Hypothalamus (tissue), 51 donors: ENCODE data around the gene C1orf167.

Experiments
- DNase-seq, 51 donors: peaks; one replicate each; lab custom pipeline; 2025; lab: John Stamatoyannopoulos, UW

C1orf167 gene

DNA sequence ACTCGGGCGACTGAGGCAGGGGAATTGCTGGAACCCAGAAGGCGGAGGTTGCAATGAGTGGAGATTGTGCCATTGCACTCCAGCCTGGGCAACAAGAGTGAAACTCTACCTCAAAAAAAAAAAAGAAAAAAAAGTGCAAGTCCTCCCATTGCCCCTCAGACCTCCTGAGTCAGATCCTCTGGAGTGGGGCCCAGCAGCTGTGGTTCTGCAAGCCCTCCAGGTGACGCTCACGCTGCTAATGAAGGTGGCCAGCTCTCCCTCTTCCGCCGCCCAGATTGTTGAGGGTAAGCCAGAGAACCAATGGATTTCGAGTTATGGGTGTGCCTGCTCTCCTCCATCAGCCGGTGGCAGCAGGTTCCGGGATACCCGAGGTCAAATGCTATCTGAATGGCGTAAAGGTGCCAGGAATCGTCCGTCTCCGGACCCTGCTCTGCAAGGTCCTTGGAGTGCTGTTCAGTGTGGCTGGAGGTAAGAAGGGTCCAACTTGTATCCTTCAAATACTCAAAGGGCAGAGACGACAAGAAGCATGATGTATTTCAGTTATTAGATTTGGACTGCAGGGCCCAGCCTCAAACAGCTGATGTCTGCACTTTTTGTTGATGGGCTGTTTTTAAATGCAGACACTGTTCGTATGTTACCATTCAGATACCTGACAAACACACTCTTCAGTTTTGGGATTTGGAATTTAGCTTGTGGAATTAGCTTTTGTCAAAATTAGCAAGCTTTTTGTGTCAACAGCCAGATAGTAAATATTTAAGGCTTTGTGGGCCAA lies 61.6 kb downstream of the C1orf167 start:
- no peak for DNase-seq

GRCh38 chr1:11825131-11825530 lies 63.1 kb downstream of the C1orf167 start:
- DNase-seq, result no peak

GRCh38 chr1:11826946-11827345 lies 65.0 kb downstream of the C1orf167 start:
- DNase-seq, result no peak

DNA sequence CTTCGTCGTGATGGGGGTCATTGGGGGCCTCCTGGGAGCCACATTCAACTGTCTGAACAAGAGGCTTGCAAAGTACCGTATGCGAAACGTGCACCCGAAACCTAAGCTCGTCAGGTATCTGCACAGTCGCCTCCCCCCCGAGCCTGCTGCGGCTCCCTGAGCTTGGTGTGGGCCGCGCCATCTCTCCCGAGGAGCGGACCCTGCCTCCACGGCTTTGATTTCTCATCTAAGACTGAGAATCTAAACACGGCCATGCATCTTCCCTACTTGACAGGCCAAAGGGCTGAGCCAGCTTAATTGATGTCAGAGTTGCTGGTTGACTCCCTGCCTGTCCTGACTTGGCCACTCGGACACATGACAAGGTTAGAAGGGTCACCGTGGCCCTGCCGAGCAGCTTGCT lies 66.5 kb downstream of the C1orf167 start:
- DNase-seq, result no peak

DNA sequence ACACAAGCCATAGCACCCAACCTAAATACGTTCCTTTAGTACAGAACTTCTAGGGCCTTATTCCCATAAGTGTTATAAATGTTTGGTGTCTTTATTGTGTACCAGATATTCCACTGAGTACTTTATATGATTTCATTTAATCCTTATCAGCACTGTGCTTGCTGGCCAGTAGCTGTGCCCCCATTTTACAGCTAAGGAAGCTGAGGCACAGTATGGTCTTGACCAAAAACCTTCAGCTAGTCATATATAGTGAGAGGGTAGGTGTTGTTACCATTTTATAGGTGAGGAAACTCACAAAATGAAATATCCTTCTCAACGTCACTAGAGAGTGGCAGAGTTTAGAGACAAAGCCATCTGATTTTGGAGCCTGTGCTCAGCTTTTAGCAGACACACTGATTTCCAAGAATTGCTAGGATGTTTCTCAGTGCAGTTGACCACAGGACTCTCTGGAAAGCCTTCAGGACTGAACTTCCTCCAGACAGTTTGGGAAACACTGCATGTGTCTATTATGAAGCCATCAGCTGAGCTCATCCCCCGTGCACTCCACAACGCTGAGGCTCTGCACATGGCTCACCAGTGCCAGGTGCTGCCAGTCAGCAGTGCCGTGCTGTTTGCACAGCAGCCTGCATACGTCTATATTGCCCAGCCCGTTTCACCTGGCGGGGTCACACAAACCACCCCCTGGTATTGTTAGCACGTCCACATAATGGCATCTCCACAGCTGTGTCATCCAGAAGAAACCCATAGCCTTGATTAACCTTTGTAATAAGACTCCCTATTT lies 70.1 kb downstream of the C1orf167 start:
- DNase-seq, result no peak

DNA sequence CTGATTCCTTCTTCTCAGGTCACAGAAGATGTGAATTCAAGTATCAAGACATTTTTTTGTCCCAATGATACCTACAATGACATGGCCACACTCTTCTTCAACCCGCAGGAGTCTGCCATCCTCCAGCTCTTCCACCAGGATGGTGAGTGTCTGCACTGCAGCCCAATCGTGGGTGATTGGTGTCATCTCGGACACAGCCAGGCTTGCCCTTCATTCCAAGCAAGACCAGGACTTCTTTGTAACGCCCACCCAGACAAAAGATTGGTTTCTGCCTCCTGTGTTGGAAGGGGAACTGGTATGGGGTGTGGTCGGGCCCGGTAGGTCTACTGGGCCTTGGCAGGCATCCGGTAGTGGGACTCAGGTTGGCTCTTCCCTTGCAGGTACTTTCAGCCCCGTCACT lies 71.5 kb downstream of the C1orf167 start:
- DNase-seq, result no peak

GRCh38 chr1:11833900-11834299 lies 71.9 kb downstream of the C1orf167 start:
- DNase-seq, result no peak

DNA sequence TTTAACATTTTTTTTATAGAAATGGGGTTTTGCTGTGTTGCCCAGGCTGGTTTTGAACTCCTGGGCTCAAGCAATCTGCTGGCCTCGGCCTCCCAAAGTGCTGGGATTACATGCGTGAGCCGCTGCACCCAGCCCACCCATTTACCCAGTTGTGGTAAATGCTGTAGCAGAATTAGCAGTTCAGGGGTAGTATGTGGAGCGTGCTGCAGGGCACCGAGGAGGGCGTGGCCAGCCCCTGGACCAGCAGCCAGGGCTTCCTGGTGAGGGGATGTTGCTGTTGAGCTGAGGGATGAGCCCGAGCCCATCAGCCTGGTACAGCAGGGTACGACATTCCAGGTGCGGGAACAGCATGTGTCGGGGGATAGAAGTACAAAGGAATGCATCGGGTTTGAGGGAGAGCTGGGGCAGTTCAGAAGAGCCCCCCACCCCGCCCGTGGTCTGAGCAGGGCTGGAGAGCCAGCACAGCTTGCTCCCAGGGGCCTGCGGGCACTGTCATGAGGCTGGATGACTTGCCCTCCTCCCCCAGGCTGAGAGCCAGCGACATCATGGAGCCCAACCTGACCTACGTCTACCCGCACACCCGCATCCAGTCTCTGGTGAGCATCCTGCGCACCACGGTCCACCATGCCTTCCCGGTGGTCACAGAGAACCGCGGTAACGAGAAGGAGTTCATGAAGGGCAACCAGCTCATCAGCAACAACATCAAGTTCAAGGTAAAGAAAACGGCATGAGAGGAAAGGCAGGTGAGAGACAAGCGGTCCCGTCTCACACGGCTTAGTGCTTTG lies 73.6 kb downstream of the C1orf167 start:
- no peak for DNase-seq

- no peak for DNase-seq
These were observed 75.2 kb downstream of the C1orf167 start for GRCh38 chr1:11836955-11837766.

DNA sequence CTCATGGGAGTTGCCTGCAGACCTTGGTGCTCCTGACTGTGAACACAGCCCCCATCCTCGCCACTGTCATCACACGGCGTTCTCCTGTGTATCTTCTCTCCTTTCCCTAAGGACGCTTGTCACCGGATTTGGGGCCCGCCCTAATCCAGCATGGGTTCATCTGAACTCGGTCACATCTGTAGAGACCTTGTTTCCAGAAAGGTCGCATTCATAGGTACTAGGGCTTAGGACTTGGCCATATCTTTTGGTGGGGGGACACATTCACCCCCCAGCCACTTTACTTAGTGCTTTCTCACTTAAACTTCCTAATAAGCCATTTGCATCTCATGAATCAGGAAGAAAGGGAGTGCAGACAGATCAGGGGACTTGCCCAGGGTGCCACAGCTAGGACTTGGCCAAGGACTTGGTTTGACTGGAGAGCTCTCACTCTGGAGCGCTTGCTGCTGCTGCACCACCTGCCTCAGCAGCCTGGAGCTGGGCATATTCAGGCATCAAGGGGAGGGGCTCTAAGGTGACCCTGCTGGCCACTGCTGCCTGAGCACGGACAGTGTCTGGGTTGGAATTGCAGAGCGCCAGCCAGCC lies 75.9 kb downstream of the C1orf167 start:
- no peak for DNase-seq

- DNase-seq, result peak in 47 of 51 donors; percentile 8 to 80 (median 45)
These were observed 76.6 kb downstream of the C1orf167 start for GRCh38 chr1:11838349-11839272.
